BE2C (cell line): ENCODE data around the gene SZT2.
A peak's percentile ranks its signal among the peaks of the same experiment; 100 is the strongest.
"Not testable (repeated sequence)": the region's sequence is repeated elsewhere in the genome, so short reads cannot be mapped to it uniquely, and the experiment has no call there.

Source experiments
- DNase-seq: peaks from one replicate; pipeline ENCODE4 v3.0.0-alpha.2; 2020
- H3K27me3 ChIP-seq: fragments of 250-450 bp; sonication (Bioruptor Pico); 2 replicates; pipeline ENCODE4 v1.5.1; 2020; ENCODE audit warnings: mild to moderate bottlenecking
- H3K36me3 ChIP-seq: fragments of 250-450 bp; sonication (Bioruptor Pico); 2 replicates; pipeline ENCODE4 v1.5.1; 2020; ENCODE audit warnings: mild to moderate bottlenecking
- H3K4me1 ChIP-seq: fragments of 250-450 bp; sonication (Bioruptor Pico); 2 replicates; pipeline ENCODE4 v1.5.1; 2020
- H3K4me3 ChIP-seq: 2 replicates; pipeline ENCODE4 v1.5.1; 2011; ENCODE audit warnings: low read depth, low read length
- H3K9me3 ChIP-seq: fragments of 250-450 bp; sonication (Bioruptor Pico); 2 replicates; pipeline ENCODE4 v1.5.1; 2020
- TF ChIP-seq, protein P1 (sequence below): IDR thresholded peaks from 2 replicates; pipeline ENCODE4 v1.5.1; 2012; ENCODE audit warnings: mild to moderate bottlenecking, low read depth, low read length

SZT2 gene

DNA sequence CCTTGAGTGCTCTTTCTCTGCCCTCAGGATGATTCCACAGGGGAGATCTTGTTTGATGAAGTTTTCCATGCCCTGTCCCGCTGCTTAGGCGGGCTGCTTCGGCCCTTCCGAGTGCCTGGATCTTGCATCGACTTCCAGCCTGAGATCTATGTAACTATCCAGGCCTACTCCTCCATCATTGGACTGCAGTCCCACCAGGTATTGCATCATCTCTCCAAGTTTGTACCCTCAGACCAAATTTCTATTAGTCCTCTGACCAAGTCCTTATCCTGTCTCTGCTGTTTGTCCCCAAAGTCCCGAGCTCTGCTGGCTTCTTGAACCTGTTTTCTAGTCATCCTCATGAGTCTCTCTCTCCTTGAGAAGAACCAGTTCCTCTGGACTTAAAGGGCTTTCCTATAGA, 14.7 kb downstream of the SZT2 start:
- H3K4me1 ChIP-seq: no peaks in the 10 kb centered on the region
- TF ChIP-seq, protein P1, sequence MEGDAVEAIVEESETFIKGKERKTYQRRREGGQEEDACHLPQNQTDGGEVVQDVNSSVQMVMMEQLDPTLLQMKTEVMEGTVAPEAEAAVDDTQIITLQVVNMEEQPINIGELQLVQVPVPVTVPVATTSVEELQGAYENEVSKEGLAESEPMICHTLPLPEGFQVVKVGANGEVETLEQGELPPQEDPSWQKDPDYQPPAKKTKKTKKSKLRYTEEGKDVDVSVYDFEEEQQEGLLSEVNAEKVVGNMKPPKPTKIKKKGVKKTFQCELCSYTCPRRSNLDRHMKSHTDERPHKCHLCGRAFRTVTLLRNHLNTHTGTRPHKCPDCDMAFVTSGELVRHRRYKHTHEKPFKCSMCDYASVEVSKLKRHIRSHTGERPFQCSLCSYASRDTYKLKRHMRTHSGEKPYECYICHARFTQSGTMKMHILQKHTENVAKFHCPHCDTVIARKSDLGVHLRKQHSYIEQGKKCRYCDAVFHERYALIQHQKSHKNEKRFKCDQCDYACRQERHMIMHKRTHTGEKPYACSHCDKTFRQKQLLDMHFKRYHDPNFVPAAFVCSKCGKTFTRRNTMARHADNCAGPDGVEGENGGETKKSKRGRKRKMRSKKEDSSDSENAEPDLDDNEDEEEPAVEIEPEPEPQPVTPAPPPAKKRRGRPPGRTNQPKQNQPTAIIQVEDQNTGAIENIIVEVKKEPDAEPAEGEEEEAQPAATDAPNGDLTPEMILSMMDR: no peak
- no peaks in the 10 kb centered on the region for H3K9me3 ChIP-seq
- DNase-seq: no peak
- H3K4me3 ChIP-seq: no peak overlapping the region
- H3K36me3 ChIP-seq: no peaks in the 10 kb centered on the region; the same call in 1 of the 2 replicates
- no peaks in the 10 kb centered on the region for H3K27me3 ChIP-seq

DNA sequence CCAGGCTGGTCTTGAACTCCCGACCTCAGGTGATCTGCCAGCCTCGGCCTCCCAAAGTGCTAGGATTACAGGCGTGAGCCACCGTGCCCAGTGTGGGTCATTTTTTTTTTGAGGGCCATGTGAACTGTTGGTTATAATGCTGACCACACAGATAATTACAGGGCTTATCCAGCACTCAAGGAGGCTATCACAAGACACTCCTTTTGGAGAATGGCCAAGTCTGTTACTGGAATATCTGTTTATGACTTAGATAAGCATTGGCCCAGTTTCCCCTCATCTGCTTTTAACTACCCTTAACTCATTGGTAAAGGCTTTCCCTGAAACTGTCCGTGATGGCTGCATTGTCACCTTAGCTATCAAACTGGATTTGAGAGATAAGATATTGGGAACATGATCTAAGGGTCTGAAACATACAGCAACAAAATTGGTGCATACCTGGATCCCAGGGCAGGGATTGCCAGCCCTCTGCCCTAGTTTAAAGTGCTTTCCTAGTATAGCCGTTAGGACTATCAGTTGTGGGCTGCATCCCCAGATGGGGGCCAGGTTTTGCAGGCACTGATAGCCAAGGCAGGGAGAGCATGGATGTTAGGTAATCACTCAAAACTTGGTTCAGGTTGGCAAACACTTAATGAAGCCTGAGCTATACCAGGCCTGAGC, 15.6 kb downstream of the SZT2 start:
- no peaks in the 10 kb centered on the region for H3K27me3 ChIP-seq
- no peaks in the 10 kb centered on the region for H3K4me1 ChIP-seq
- TF ChIP-seq, protein P1: no peak
- H3K36me3 ChIP-seq: no peaks in the 10 kb centered on the region; the same call in 1 of the 2 replicates
- no peak for DNase-seq
- H3K9me3 ChIP-seq: no peaks in the 10 kb centered on the region
- H3K4me3 ChIP-seq: no peak overlapping the region

- no peak for DNase-seq
- H3K9me3 ChIP-seq: no peaks in the 10 kb centered on the region
- H3K27me3 ChIP-seq: no peaks in the 10 kb centered on the region
- no peaks in the 10 kb centered on the region; the same call in 1 of the 2 replicates for H3K36me3 ChIP-seq
- TF ChIP-seq, protein P1: no peak
- H3K4me3 ChIP-seq: no peak overlapping the region
- no peaks in the 10 kb centered on the region for H3K4me1 ChIP-seq
Observed at GRCh38 chr1:43405876-43406234, 16.2 kb downstream of the SZT2 start.

DNA sequence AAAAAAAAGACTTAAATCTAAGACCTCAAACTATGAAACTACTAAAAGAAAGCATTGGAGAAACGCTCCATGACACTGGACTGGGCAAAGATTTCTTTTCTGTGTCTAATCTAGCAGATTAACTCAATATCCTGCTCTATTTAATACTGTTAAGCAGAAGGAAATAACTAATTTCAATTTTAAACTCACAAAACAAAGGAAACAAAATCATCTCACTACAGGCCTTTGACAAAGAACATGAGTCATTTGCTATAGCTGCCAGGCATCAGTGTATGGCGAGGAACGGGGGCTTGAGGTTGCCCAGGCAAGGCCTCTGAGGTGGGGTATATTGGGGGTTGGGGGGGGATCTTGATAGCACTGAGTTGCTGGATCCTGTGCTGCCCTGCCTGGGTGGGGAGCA, 20.9 kb downstream of the SZT2 start:
- no peaks in the 10 kb centered on the region for H3K27me3 ChIP-seq
- TF ChIP-seq, protein P1: no peak
- no peaks in the 10 kb centered on the region for H3K36me3 ChIP-seq
- H3K4me1 ChIP-seq: no peaks in the 10 kb centered on the region
- DNase-seq: no peak
- H3K4me3 ChIP-seq: no peak overlapping the region
- no peaks in the 10 kb centered on the region for H3K9me3 ChIP-seq

- H3K27me3 ChIP-seq, H3K9me3 ChIP-seq, H3K4me3 ChIP-seq, H3K36me3 ChIP-seq, H3K4me1 ChIP-seq, DNase-seq: not testable (repeated sequence)
Observed at GRCh38 chr1:43413426-43413825, 23.7 kb downstream of the SZT2 start.

GRCh38 chr1:43414634-43415223, 25.0 kb downstream of the SZT2 start:
- no peak overlapping the region for H3K4me3 ChIP-seq
- H3K9me3 ChIP-seq: no peaks in the 10 kb centered on the region
- peak; percentile 57 for DNase-seq
- no peaks in the 10 kb centered on the region for H3K27me3 ChIP-seq
- no peaks in the 10 kb centered on the region for H3K4me1 ChIP-seq
- TF ChIP-seq, protein P1: peak; percentile 60
- no peaks in the 10 kb centered on the region for H3K36me3 ChIP-seq

DNA sequence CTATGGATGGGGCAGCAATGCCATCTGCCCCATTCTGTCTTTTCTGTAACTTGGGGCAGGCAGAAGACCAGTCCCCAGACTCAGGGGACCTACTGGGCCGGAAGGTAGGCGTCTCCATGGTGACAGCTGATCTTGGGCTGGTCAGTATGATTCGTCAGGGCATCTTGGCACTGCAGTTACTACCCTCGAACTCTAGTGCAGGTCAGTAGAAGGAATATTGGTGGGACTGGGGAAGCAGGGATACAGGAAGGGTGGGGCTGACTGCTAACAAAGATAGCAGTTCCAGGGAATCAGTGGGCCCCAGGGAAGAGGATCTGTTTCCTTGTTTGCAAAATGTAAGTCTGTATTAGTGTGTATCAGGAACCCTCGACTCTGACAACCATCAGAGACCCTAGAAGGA, 26.2 kb downstream of the SZT2 start:
- H3K4me3 ChIP-seq: no peak overlapping the region
- no peaks in the 10 kb centered on the region for H3K4me1 ChIP-seq
- H3K9me3 ChIP-seq: no peaks in the 10 kb centered on the region
- no peak for DNase-seq
- no peaks in the 10 kb centered on the region for H3K36me3 ChIP-seq
- H3K27me3 ChIP-seq: no peaks in the 10 kb centered on the region
- TF ChIP-seq, protein P1: no peak
